ENCODE results near the gene RGS16. TPM values are rescaled to one million over a fixed set of nuclear protein-coding genes. Genes with fewer than 3 reads are reported as not detected.

The RGS16 gene
- total RNA-seq, 4 donors from 2014 or later: 1.1 to 2.2 (median 1.3) TPM

DNA sequence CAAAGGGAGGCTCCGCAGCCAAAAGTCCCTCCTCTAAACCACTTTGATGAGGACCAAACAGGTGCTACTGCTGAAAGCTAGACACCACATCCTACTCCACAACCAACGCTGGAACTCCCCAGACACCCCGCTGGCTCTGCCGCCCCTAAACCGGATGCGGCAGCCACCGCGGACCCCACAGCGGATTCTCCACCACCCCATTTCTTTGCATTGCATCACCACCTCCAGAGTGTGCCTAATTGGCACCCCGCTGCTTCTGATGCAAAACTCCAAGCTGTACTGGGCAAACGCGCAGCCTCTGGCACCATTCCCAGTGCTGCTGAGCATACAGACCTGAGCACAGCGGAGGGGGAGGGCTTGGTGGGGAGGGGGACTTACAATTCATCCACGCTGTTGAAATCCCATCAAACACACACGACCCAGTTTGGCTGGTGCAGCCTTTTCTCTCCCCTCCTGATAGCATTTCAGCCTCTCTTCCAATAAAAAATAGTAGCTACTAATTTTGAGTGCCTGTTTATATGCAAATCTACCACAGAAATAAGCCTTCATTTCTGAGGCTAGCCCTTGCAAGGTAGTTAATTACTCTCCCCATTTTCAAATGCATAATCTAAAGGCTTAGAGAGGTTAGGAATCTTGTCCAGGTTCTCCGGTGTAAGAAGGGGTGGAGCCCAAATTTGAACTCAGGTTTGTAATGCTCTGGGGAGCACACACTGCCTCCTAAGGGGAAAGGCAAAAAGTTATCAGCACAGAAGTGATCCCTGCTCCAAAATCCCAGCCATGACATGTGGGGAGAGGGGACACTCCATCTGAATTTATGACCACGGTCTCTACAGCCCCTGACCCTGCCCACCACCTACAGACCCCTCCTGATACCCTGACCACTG is 12.2 kb upstream of the RGS16 start:
- Histone ChIP-seq H3K4me1 (peaks cover 12 to 42% (median 18%) of the 10 kb centered on the region in 3 donors), H3K36me3 (no peaks in the 10 kb centered on the region), H3K27me3 (peaks cover 0 to 15% (median 0%) of the 10 kb centered on the region in 4 donors), H3K4me3 (peak overlapping the region in 3 of 4 donors; percentile 19 to 55 (median 49)), H3K27ac (peak overlapping the region; percentile 75 to 90 (median 88)), H3K9me3 (no peaks in the 10 kb centered on the region)
- no peak for DNase-seq
- TF ChIP-seq, protein P1, sequence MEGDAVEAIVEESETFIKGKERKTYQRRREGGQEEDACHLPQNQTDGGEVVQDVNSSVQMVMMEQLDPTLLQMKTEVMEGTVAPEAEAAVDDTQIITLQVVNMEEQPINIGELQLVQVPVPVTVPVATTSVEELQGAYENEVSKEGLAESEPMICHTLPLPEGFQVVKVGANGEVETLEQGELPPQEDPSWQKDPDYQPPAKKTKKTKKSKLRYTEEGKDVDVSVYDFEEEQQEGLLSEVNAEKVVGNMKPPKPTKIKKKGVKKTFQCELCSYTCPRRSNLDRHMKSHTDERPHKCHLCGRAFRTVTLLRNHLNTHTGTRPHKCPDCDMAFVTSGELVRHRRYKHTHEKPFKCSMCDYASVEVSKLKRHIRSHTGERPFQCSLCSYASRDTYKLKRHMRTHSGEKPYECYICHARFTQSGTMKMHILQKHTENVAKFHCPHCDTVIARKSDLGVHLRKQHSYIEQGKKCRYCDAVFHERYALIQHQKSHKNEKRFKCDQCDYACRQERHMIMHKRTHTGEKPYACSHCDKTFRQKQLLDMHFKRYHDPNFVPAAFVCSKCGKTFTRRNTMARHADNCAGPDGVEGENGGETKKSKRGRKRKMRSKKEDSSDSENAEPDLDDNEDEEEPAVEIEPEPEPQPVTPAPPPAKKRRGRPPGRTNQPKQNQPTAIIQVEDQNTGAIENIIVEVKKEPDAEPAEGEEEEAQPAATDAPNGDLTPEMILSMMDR (IDR thresholded peaks at IDR 0.05): no peak
- no peak for TF ChIP-seq POLR2A (IDR thresholded peaks at IDR 0.05)
- intact Hi-C loops (cut with DNase I): no loop called here
- 11 to 15% methylated on average over 9 to 17 of the region's 17 CpGs for WGBS, 2 donors

DNA sequence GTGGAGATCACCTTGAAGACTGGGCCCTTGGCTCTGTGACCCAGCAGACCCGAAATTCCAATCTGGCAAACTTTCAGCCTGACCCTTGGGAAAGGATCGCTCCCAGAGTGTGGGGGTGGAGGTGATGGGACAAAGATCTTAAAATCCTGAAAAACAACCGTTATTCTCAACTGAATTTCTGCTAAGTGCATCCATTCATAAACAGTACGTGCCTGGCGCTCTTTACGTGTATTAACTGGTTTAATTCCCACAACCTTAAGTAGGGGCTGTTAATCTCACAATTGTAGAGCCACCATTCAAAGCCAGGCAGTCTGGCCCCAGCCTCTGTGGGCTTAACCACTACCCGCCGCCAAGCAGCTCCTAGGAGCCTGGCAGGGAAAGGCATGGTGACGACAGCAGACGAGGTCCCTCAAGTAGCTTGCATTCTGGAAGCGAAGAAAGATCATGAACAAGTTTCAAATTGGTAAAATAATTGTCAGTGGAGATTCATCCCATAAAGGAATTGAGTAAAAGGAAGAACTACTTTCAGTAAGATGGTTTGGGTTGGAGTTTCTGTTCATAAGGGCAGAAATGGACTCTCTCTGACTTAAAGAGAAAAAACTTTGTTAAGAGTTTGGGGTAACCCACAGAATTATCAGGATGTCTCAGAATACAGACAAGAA is 11.4 kb upstream of the RGS16 start:
- Histone ChIP-seq H3K4me3 (peak overlapping the region; percentile 37 to 55 (median 48)), H3K9me3 (no peaks in the 10 kb centered on the region), H3K27ac (peak overlapping the region; percentile 75 to 90 (median 88)), H3K36me3 (no peaks in the 10 kb centered on the region), H3K4me1 (peaks cover 12 to 42% (median 18%) of the 10 kb centered on the region in 3 donors), H3K27me3 (peaks cover 0 to 15% (median 0%) of the 10 kb centered on the region in 4 donors)
- no peak for DNase-seq
- WGBS, 2 donors: 3 to 14% methylated on average over 11 of the region's 11 CpGs
- intact Hi-C loops (cut with DNase I): no loop called here
- TF ChIP-seq, protein P1 (IDR thresholded peaks at IDR 0.05): no peak
- no peak for TF ChIP-seq POLR2A (IDR thresholded peaks at IDR 0.05)

DNA sequence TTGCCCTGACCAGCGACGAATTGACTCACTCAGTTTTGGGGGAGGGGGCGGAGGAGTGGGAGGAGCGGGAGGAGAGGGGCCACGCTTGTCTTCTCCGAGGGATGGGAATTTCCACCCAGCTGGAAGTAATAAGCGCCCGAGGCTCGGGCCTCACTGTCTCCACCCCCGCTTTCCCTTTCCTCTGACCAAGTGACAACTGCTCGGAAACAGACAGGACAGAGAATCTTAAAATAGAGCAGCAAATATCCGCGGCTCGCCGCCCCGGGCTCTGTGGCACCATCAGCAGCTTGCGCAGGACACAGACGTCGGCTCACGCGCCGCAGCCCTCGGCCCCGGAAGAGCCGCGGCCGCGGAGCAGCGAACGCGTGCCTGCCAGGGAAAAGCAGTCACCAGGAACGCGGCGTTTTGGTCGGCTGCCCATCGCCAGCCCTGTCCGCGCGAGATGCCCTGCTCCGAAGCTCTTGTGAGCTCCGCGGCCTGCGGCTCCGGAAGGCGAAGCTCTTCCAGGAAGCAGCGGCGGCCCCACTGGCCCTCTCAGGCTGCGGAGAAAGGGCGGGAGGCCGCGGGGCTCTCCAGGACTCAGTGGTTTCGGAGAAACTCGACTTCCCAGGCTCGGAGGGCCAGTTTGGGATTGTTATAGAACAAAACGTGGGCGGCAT is 10.7 kb upstream of the RGS16 start:
- WGBS, 2 donors: 1% methylated on average over 16 to 27 of the region's 56 CpGs
- Histone ChIP-seq H3K27me3 (peaks cover 0 to 15% (median 0%) of the 10 kb centered on the region in 4 donors), H3K4me3 (peak overlapping the region; percentile 37 to 55 (median 48)), H3K4me1 (peaks cover 12 to 42% (median 18%) of the 10 kb centered on the region in 3 donors), H3K27ac (peak overlapping the region; percentile 75 to 90 (median 88)), H3K36me3 (no peaks in the 10 kb centered on the region), H3K9me3 (no peaks in the 10 kb centered on the region)
- DNase-seq: no peak
- intact Hi-C loops (cut with DNase I): no loop called here
- TF ChIP-seq, protein P1 (IDR thresholded peaks at IDR 0.05): no peak
- peak in 2 of 4 donors; percentile 45 to 54 for TF ChIP-seq POLR2A (IDR thresholded peaks at IDR 0.05)

DNA sequence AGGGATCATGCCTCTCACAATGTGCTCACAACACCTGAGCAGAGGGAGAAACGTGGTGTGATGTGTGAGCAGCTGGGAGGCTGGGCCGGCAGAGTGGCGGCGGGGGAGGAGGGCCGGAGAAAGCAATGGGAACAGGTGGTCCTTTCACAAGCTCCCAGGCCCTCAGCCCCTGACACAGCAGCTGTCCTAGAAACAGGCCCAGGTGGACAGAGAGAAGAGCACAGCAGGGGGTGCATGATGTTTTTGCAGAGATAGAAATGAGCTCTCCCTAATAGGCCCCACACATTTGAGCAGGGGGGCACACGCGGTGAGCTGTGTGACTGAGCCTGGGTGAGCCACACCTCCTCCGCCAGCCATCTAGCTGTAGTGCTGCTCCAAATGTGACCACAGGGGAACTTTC is 7.6 kb upstream of the RGS16 start:
- no peaks in the 10 kb centered on the region for H3K36me3 ChIP-seq
- H3K4me3 ChIP-seq: no peak overlapping the region
- TF ChIP-seq, protein P1 (IDR thresholded peaks at IDR 0.05): no peak
- TF ChIP-seq POLR2A (IDR thresholded peaks at IDR 0.05): no peak
- H3K27ac ChIP-seq: no peak overlapping the region
- H3K4me1 ChIP-seq: peaks cover 12 to 31% (median 18%) of the 10 kb centered on the region in 3 donors
- H3K9me3 ChIP-seq: no peaks in the 10 kb centered on the region
- DNase-seq: no peak
- peaks cover 0 to 15% (median 0%) of the 10 kb centered on the region in 4 donors for H3K27me3 ChIP-seq
- intact Hi-C loops (cut with DNase I): no loop called here
- WGBS, 2 donors: 78 to 95% methylated on average over 5 to 7 of the region's 8 CpGs
